ENCODE data around the gene INPP5D. TPM values are rescaled to one million over a fixed set of nuclear protein-coding genes. Genes with fewer than 3 reads are reported as not detected.

Gene INPP5D
- total and polyA plus RNA-seq, 2 donors (not counting 3 experiments of a cell fraction or from before 2014, with no cell fraction given), result 13.9 to 46.6 TPM

DNA sequence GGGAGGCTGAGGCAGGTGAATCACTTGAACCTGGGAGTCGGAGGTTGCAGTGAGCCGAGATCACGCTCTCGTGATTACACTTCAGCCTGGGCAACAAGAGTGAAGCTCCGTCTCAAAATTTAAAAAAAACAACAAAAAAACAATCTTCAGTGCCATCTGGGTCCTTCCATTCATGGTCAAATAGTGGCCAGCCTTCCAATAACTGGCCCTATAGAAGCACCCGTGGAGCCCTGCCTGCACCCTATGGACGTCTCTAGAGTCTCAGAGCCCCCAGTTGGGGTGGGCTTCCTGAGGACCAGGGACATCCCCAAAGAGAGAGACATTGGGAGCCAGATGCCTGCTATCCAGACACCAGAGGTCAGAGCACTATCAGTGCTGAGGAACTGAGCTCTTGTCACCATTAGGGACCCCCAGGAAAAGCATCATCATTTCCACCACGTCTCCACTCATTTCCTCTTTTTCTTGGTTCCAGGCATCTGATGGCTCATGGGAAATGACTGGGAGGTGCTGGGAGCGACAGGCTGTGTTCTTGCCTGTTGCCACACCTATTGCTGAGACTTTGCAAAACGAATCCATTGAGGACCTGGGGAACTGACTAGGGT, 18.3 kb upstream of the INPP5D start:
- Histone ChIP-seq H3K9ac (replicated peaks; ENCODE audit: extremely low read depth, insufficient read depth, low read length) (no peak overlapping the region), H2AFZ (ENCODE audit: low read depth, low read length) (no peak overlapping the region), H3K27ac (ENCODE audit: insufficient read depth, low read depth, low read length) (no peak overlapping the region), H4K20me1 (replicated peaks; ENCODE audit: control insufficient read depth, extremely low read depth, insufficient read depth, low read length) (no peaks in the 10 kb centered on the region), H3K4me1 (ENCODE audit: control insufficient read depth, extremely low read depth, insufficient read depth, low read length) (no peaks in the 10 kb centered on the region), H3K36me3 (ENCODE audit: control insufficient read depth in 2 of 2, extremely low read depth in 1 of 2, insufficient read depth in 2 of 2, low read length in 2 of 2) (no peaks in the 10 kb centered on the region), H3K9me1 (replicated peaks; ENCODE audit: control insufficient read depth, extremely low read depth, insufficient read depth, low read length) (no peaks in the 10 kb centered on the region), H3K9me3 (replicated peaks; ENCODE audit: control insufficient read depth, insufficient read depth, low read length) (no peaks in the 10 kb centered on the region), H3K4me2 (ENCODE audit: insufficient read depth, low read length) (no peak overlapping the region), H3K79me2 (ENCODE audit: control insufficient read depth, insufficient read depth, low read length) (no peaks in the 10 kb centered on the region), H3K27me3 (ENCODE audit: control insufficient read depth in 2 of 2, insufficient read depth in 2 of 2, low read length in 2 of 2) (peaks cover 0 to 1% of the 10 kb centered on the region in 2 experiments), H3K4me3 (replicated peaks in 1 of 3; ENCODE audit: insufficient read depth in 1 of 3, low read depth in 1 of 3, low read length in 3 of 3) (no peak overlapping the region)
- DNase-seq (ENCODE audit: low read depth, low spot score), result no peak
- no TSS peak for BruUV-seq (replicated peaks)
- ChIA-PET CTCF (interaction anchor here (0.9 kb wide), 1 partner anchor 13 kb away, joined by 3 read pairs; no protein-coding TSS in a partner anchor), POLR2A (no interaction called here)
- no peak for TF ChIP-seq JUN (IDR thresholded peaks at IDR 0.05; ENCODE audit: borderline replicate concordance, insufficient read depth, insufficient read length, low read depth)
- TF ChIP-seq, protein P1, sequence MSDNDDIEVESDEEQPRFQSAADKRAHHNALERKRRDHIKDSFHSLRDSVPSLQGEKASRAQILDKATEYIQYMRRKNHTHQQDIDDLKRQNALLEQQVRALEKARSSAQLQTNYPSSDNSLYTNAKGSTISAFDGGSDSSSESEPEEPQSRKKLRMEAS (IDR thresholded peaks at IDR 0.05; ENCODE audit: insufficient read depth, insufficient read length), result no peak
- dilution Hi-C loops (cut with MboI; ENCODE audit: extremely low pct_ligation_motif_present, low sequenced_read_pairs) (no loop called here), intact Hi-C loops (cut with micrococcal nuclease) (no loop called here)
- no peak for FAIRE-seq

DNA sequence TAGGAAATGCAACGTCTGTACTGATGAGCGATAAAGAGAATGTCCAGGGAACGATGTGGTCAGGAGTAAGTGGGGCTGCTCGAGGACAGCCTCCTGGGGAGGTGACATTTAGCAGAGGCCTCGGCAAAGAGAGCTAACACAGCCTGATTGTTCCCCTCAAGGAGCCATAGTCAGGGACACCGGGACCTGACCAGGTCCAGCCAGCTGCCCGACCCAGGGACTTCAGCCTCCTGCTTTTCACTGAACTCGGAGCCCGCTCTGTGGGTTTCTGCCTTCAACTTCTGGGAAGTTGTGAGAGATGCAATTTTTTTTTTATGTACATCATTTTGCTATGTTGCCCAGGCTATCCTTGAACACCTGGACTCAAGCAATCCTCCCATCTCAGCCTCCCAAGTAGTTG, 17.6 kb upstream of the INPP5D start:
- Histone ChIP-seq H3K9ac (replicated peaks; ENCODE audit: extremely low read depth, insufficient read depth, low read length) (no peak overlapping the region), H3K9me1 (replicated peaks; ENCODE audit: control insufficient read depth, extremely low read depth, insufficient read depth, low read length) (no peaks in the 10 kb centered on the region), H3K9me3 (replicated peaks; ENCODE audit: control insufficient read depth, insufficient read depth, low read length) (no peaks in the 10 kb centered on the region), H3K27me3 (ENCODE audit: control insufficient read depth in 2 of 2, insufficient read depth in 2 of 2, low read length in 2 of 2) (peaks cover 0 to 1% of the 10 kb centered on the region in 2 experiments), H3K4me1 (ENCODE audit: control insufficient read depth, extremely low read depth, insufficient read depth, low read length) (no peaks in the 10 kb centered on the region), H2AFZ (ENCODE audit: low read depth, low read length) (no peak overlapping the region), H3K27ac (ENCODE audit: insufficient read depth, low read depth, low read length) (no peak overlapping the region), H3K36me3 (ENCODE audit: control insufficient read depth in 2 of 2, extremely low read depth in 1 of 2, insufficient read depth in 2 of 2, low read length in 2 of 2) (no peaks in the 10 kb centered on the region), H3K4me3 (replicated peaks in 1 of 3; ENCODE audit: insufficient read depth in 1 of 3, low read depth in 1 of 3, low read length in 3 of 3) (no peak overlapping the region), H4K20me1 (replicated peaks; ENCODE audit: control insufficient read depth, extremely low read depth, insufficient read depth, low read length) (no peaks in the 10 kb centered on the region), H3K4me2 (ENCODE audit: insufficient read depth, low read length) (no peak overlapping the region), H3K79me2 (ENCODE audit: control insufficient read depth, insufficient read depth, low read length) (no peaks in the 10 kb centered on the region)
- no TSS peak for BruUV-seq (replicated peaks)
- intact Hi-C loops (cut with micrococcal nuclease), result no loop called here
- dilution Hi-C loops (cut with MboI; ENCODE audit: extremely low pct_ligation_motif_present, low sequenced_read_pairs), result no loop called here
- DNase-seq (ENCODE audit: low read depth, low spot score), result no peak
- TF ChIP-seq, protein P1 (IDR thresholded peaks at IDR 0.05; ENCODE audit: insufficient read depth, insufficient read length), result no peak
- TF ChIP-seq FOS (IDR thresholded peaks at IDR 0.05; ENCODE audit: borderline replicate concordance, insufficient read depth, low read length) (no peak), GATA2 (IDR thresholded peaks at IDR 0.05; ENCODE audit: insufficient read depth, insufficient read length, low read depth, low read length) (no peak), POLR2A (IDR thresholded peaks at IDR 0.05; ENCODE audit: low read depth, low read length) (no peak), POLR2AphosphoS5 (IDR thresholded peaks at IDR 0.05; ENCODE audit: insufficient read depth, low read depth, low read length) (no peak), JUN (IDR thresholded peaks at IDR 0.05; ENCODE audit: borderline replicate concordance, insufficient read depth, insufficient read length, low read depth) (no peak), MYC (IDR thresholded peaks at IDR 0.05; ENCODE audit: low read depth, low read length) (no peak), EZH2 (IDR thresholded peaks at IDR 0.05; ENCODE audit: borderline replicate concordance, low read depth, low read length, severe bottlenecking) (no peak)
- TF ChIP-seq, protein P2, sequence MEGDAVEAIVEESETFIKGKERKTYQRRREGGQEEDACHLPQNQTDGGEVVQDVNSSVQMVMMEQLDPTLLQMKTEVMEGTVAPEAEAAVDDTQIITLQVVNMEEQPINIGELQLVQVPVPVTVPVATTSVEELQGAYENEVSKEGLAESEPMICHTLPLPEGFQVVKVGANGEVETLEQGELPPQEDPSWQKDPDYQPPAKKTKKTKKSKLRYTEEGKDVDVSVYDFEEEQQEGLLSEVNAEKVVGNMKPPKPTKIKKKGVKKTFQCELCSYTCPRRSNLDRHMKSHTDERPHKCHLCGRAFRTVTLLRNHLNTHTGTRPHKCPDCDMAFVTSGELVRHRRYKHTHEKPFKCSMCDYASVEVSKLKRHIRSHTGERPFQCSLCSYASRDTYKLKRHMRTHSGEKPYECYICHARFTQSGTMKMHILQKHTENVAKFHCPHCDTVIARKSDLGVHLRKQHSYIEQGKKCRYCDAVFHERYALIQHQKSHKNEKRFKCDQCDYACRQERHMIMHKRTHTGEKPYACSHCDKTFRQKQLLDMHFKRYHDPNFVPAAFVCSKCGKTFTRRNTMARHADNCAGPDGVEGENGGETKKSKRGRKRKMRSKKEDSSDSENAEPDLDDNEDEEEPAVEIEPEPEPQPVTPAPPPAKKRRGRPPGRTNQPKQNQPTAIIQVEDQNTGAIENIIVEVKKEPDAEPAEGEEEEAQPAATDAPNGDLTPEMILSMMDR (IDR thresholded peaks at IDR 0.05; ENCODE audit: extremely low read depth in 1 of 2, insufficient read depth in 1 of 2, low read depth in 1 of 2, low read length in 2 of 2), result no peak
- ChIA-PET CTCF (interaction anchor here (2.1 to 3.8 kb wide), 2 partner anchors 11 to 13 kb away, joined by 6 to 17 read pairs; no protein-coding TSS in a partner anchor), POLR2A (no interaction called here)
- no peak for FAIRE-seq

Data from endothelial cell of umbilical vein (primary cell).